Muscle layer of colon (tissue), 2 donors: Measurements from ENCODE around the gene MAPK8IP3.

Source experiments
- H3K27ac ChIP-seq: one replicate; pipeline ENCODE4 v1.7.0; 2013; ENCODE audit warnings: low read depth, mild to moderate bottlenecking, low read length, moderate library complexity
- H3K27me3 ChIP-seq, 2 donors: one replicate each; pipeline ENCODE4 v1.7.0; 2013; ENCODE audit warnings: low read length in 2 of 2, mild to moderate bottlenecking in 2 of 2; ENCODE audit not compliant: insufficient read depth in 2 of 2, control insufficient read depth in 1 of 2
- H3K36me3 ChIP-seq: one replicate; pipeline ENCODE4 v1.7.0; 2013; ENCODE audit warnings: mild to moderate bottlenecking, low read length; ENCODE audit not compliant: insufficient read depth
- H3K4me1 ChIP-seq: one replicate; pipeline ENCODE4 v1.7.0; 2013; ENCODE audit warnings: mild to moderate bottlenecking, low read length; ENCODE audit not compliant: insufficient read depth
- H3K4me3 ChIP-seq, 2 donors: one replicate each; pipeline ENCODE4 v1.7.0; 2013; ENCODE audit warnings: low read length in 2 of 2, low read depth in 1 of 2, mild to moderate bottlenecking in 1 of 2, moderate library complexity in 1 of 2
- H3K9ac ChIP-seq: one replicate; pipeline ENCODE4 v1.7.0; 2013; ENCODE audit warnings: low read length
- H3K9me3 ChIP-seq: one replicate; pipeline ENCODE4 v1.7.0; 2013; ENCODE audit warnings: mild to moderate bottlenecking, low read length
- donor health status: abdominal sarcoma.
- donor health status: Adenocarcinoma of cecum.

The MAPK8IP3 gene

GRCh38 chr16:1745900-1746692 lies 40.1 kb downstream of the MAPK8IP3 start:
- H3K9ac ChIP-seq = no peak overlapping the region
- H3K4me1 ChIP-seq = no peaks in the 10 kb centered on the region
- no peak overlapping the region for H3K27ac ChIP-seq
- H3K9me3 ChIP-seq = no peaks in the 10 kb centered on the region
- no peak overlapping the region for H3K4me3 ChIP-seq
- H3K27me3 ChIP-seq = no peaks in the 10 kb centered on the region
- peaks cover 49% of the 10 kb centered on the region for H3K36me3 ChIP-seq

GRCh38 chr16:1746693-1747195 lies 40.7 kb downstream of the MAPK8IP3 start:
- no peak overlapping the region for H3K4me3 ChIP-seq
- H3K4me1 ChIP-seq = no peaks in the 10 kb centered on the region
- H3K9me3 ChIP-seq = no peaks in the 10 kb centered on the region
- no peaks in the 10 kb centered on the region for H3K27me3 ChIP-seq
- H3K27ac ChIP-seq = no peak overlapping the region
- H3K36me3 ChIP-seq = peaks cover 54% of the 10 kb centered on the region
- no peak overlapping the region for H3K9ac ChIP-seq

DNA sequence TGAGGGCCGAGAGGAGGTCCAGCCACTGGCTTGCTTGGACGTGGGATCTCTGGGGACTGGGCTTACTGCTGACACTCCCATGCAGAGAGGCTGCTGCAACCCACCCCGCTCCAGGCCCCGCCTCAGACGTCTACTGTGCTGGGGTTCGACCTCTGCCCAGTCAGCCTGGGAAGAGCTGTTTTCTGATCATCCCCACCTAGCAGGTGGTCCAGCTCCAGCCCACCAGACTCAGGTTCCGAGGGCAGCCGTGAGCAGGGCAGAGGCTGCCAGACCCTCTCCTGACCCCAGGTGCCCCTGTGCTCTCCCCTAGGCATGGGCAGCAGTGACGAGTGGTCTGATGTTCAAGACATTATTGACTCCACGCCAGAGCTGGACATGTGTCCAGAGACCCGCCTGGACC lies 41.9 kb downstream of the MAPK8IP3 start:
- Histone ChIP-seq H3K4me3 (no peak overlapping the region), H3K27me3 (no peaks in the 10 kb centered on the region), H3K9ac (no peak overlapping the region), H3K36me3 (peaks cover 66% of the 10 kb centered on the region), H3K9me3 (no peaks in the 10 kb centered on the region), H3K4me1 (no peaks in the 10 kb centered on the region), H3K27ac (no peak overlapping the region)

DNA sequence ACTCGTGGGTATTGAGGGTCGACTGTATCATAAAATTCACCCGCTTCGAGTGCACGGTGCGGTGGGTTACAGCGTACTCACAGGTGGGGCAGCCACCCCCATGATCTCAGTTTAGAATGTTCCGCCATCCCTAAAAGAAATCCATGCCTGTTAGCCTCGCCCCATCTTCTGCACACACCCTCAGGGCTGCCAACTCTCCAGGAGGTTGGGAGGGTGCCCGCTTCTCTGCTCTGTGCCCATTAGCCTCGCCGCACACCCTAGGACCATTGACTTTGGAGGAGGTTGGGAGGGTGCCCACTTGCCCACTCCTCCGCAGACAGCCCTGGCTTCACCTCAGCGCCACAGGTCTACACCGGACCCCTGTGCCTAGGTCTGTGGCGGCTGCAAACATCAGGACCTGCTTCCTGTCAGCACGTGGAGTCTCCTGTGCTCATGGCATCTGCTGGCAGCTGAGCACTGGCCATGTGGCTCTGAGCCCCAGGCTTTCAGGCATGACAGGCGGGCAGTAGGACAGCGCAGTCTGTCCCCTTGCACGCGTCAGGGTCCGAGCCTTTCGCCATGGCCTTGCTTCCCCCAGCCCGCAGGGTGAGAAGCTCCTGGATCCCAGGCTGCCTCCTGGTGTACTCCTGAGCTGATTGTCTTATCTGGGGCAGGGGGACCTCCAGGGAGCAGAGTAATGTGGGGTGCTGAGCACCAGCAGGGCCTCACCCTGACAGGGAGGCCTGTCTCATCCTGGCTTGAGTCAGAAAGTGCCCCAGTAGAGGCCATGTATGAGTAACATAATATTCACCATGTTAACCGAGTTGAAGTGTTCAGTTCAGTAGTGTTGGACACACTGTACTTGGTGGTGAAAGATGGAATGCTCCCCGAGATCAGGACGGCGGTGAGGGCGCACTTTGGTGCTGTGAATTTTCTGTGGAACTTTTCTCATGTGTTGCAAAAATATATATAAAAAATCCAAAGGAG lies 43.4 kb downstream of the MAPK8IP3 start:
- no peaks in the 10 kb centered on the region for H3K9me3 ChIP-seq
- H3K4me3 ChIP-seq = no peak overlapping the region
- peaks cover 54% of the 10 kb centered on the region for H3K36me3 ChIP-seq
- H3K9ac ChIP-seq = no peak overlapping the region
- H3K4me1 ChIP-seq = no peaks in the 10 kb centered on the region
- H3K27ac ChIP-seq = no peak overlapping the region
- no peaks in the 10 kb centered on the region for H3K27me3 ChIP-seq

GRCh38 chr16:1751946-1752345 lies 46.0 kb downstream of the MAPK8IP3 start:
- Histone ChIP-seq H3K27ac (no peak overlapping the region), H3K4me1 (no peaks in the 10 kb centered on the region), H3K9ac (no peak overlapping the region), H3K9me3 (no peaks in the 10 kb centered on the region), H3K27me3 (no peaks in the 10 kb centered on the region), H3K4me3 (no peak overlapping the region), H3K36me3 (peaks cover 54% of the 10 kb centered on the region)

GRCh38 chr16:1752853-1753252 lies 46.9 kb downstream of the MAPK8IP3 start:
- H3K27ac ChIP-seq = no peak overlapping the region
- no peak overlapping the region for H3K4me3 ChIP-seq
- no peaks in the 10 kb centered on the region for H3K4me1 ChIP-seq
- no peaks in the 10 kb centered on the region for H3K27me3 ChIP-seq
- H3K9me3 ChIP-seq = no peaks in the 10 kb centered on the region
- peaks cover 45% of the 10 kb centered on the region for H3K36me3 ChIP-seq
- H3K9ac ChIP-seq = no peak overlapping the region

- no peaks in the 10 kb centered on the region for H3K4me1 ChIP-seq
- H3K9me3 ChIP-seq = no peaks in the 10 kb centered on the region
- H3K9ac ChIP-seq = no peak overlapping the region
- no peaks in the 10 kb centered on the region for H3K27me3 ChIP-seq
- H3K27ac ChIP-seq = no peak overlapping the region
- no peak overlapping the region for H3K4me3 ChIP-seq
- peaks cover 31% of the 10 kb centered on the region for H3K36me3 ChIP-seq
Measured at GRCh38 chr16:1754204-1754603, 48.2 kb downstream of the MAPK8IP3 start.

DNA sequence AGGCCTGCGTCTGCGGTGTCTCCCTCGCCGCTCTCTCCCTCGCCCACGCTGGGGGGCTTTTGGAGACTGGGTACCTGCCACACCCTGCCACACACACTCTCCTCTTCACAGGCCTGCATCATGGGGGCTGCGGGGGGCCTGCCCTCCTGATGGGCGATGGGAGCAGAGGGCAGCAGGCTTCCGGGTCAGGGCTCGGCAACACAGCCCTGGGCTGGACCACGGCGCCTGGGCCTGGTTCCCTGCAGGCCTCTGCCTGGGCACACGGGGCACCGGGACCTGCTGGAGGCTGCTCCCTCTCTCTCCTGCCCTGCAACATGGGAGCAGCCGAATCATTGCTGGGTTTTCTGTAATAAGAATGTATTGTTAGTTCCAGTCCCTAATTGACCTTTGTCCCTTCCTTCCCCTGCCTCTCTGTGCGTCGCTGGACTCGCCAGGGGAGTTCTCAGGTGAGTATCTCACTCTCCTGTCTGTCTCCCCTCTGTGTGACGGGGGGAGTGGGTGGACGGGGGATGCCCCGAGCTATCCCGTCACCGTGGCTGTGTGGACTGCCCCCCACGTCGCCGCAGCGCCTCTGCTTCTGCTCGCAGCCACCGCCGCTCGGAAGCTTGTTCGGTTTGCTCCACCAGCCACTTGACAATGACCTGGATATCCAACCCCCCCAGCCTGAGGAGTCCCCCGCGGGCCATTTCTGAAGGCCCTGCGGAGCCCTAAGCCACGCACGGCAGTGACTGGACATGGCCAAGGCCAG lies 51.9 kb downstream of the MAPK8IP3 start:
- H3K9ac ChIP-seq = no peak overlapping the region
- no peaks in the 10 kb centered on the region for H3K4me1 ChIP-seq
- no peak overlapping the region for H3K27ac ChIP-seq
- H3K27me3 ChIP-seq = no peaks in the 10 kb centered on the region
- no peaks in the 10 kb centered on the region for H3K9me3 ChIP-seq
- H3K4me3 ChIP-seq = no peak overlapping the region
- H3K36me3 ChIP-seq = peaks cover 39% of the 10 kb centered on the region

DNA sequence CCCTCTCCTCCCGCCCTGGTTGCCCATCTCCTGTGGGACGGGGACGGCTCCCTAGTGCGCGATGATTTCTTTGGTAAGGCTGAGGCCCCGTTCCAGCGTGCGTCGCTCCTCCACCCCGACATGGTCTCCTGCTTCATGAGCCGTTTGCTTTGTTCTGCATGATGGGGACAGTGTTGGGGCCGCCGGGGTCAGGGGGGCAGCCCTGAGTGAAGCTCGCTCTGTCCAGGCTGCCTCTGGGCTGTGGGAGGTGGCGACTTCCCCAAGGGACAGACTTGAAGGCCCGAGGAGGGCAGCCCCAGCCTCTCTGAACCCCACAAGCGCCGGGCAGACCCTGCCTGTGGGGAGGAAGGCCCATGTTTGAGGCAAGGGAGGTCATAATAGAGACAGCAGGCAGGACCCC lies 52.9 kb downstream of the MAPK8IP3 start:
- Histone ChIP-seq H3K9me3 (no peaks in the 10 kb centered on the region), H3K36me3 (peaks cover 37% of the 10 kb centered on the region)

GRCh38 chr16:1759511-1759910 lies 53.5 kb downstream of the MAPK8IP3 start:
- no peaks in the 10 kb centered on the region for H3K4me1 ChIP-seq
- no peaks in the 10 kb centered on the region for H3K27me3 ChIP-seq
- no peak overlapping the region for H3K9ac ChIP-seq
- H3K4me3 ChIP-seq = no peak overlapping the region
- no peaks in the 10 kb centered on the region for H3K9me3 ChIP-seq
- no peak overlapping the region for H3K27ac ChIP-seq
- peaks cover 41% of the 10 kb centered on the region for H3K36me3 ChIP-seq

More for the DNA sequence above, 52.9 kb downstream of the MAPK8IP3 start:
- Histone ChIP-seq H3K27ac (no peak overlapping the region), H3K4me3 (no peak overlapping the region), H3K9ac (no peak overlapping the region), H3K27me3 (no peaks in the 10 kb centered on the region), H3K4me1 (no peaks in the 10 kb centered on the region)

DNA sequence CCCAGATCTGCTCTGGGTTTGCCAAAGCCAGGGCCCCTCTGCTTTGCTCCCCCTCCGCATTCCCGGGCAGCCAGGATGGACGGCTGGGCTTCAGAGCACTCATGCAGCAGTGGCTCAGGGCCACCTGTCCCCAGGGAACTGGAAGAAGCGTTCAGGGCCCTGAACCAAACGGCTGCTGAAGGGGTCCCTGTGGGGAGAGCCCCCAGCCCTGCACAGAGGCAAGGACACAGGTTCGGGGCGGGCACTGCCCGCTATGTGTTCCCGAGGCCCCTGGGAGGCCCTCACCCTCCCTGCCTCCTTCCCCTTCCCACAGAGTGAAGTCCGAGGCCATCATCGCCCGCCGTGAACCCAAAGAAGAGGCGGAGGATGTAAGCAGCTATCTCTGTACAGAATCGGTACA lies 54.9 kb downstream of the MAPK8IP3 start:
- H3K27me3 ChIP-seq = no peaks in the 10 kb centered on the region
- H3K4me3 ChIP-seq = no peak overlapping the region
- no peaks in the 10 kb centered on the region for H3K4me1 ChIP-seq
- no peak overlapping the region for H3K27ac ChIP-seq
- no peaks in the 10 kb centered on the region for H3K9me3 ChIP-seq
- no peak overlapping the region for H3K9ac ChIP-seq
- peaks cover 49% of the 10 kb centered on the region for H3K36me3 ChIP-seq
